GM12878 (cell line): ENCODE results near the gene HINT3. TPM values are rescaled to one million over a fixed set of nuclear protein-coding genes. Genes with fewer than 3 reads are reported as not detected.

Experiments used
- ATAC-seq: fragments of 200-7000 bp; cut with Tn5 transposase; 3 replicates; pipeline ENCODE4 v1.9.1; 2020; ENCODE audit warnings: mild to moderate bottlenecking, moderate library complexity
- BruUV-seq: library from RNA; stranded (reverse); fragments of 400-500 nt; replicated peaks from 2 replicates; lab custom pipeline; 2021; lab: Mats Ljungman, UMichigan
- CTCF ChIA-PET: fragments of 300-600 bp; sonication (Branson Sonifier 250); formaldehyde crosslinking; extraction: SDS; loops from one replicate; lab custom pipeline; 2021; ENCODE audit warnings: inconsistent platforms; lab: Yijun Ruan, JAX
- POLR2A ChIA-PET: fragments of 350-600 bp; formaldehyde crosslinking; extraction: SDS; loops from one replicate; lab custom pipeline; 2021; ENCODE audit warnings: inconsistent platforms; lab: Charles Lee
- RAD21 ChIA-PET: fragments of 300-600 bp; sonication (Branson Sonifier 250); formaldehyde crosslinking; loops from one replicate; lab custom pipeline; 2023; ENCODE audit warnings: antibody characterized with exemption; ENCODE audit not compliant: unreplicated experiment; lab: Charles Lee
- SMC1A ChIA-PET: fragments of 300-600 bp; sonication (Branson Sonifier 250); formaldehyde crosslinking; loops from one replicate; lab custom pipeline; 2023; ENCODE audit not compliant: unreplicated experiment, uncharacterized antibody; lab: Charles Lee
- DNase-seq: peaks from one replicate; pipeline ENCODE4 v3.0.0-alpha.2; 2011; ENCODE audit warnings: low read depth, low spot score
- FAIRE-seq: peaks from 3 replicates; lab custom pipeline; 2011; peaks lifted over from hg19 to GRCh38; lab: Jason Lieb, UNC
- H2AFZ ChIP-seq: 2 replicates; pipeline ENCODE4 v1.6.0; 2011; ENCODE audit warnings: low read depth, low read length, control low read depth; ENCODE audit not compliant: control insufficient read depth
- H3K27ac ChIP-seq: 2 replicates; pipeline ENCODE4 v1.5.1; 2011; ENCODE audit warnings: control low read depth; ENCODE audit not compliant: control insufficient read depth, insufficient read depth
- H3K27me3 ChIP-seq, 2 experiments: replicated peaks in 1 of 2; 2 replicates each; pipeline versions ENCODE4 v1.6.0 to v1.6.1; 2011; ENCODE audit warnings: low read length in 1 of 2; ENCODE audit not compliant: control insufficient read depth in 2 of 2, insufficient read depth in 2 of 2
- H3K36me3 ChIP-seq, 2 experiments: 2 replicates each; pipeline ENCODE4 v1.5.1; 2011; ENCODE audit warnings: low read length in 1 of 2; ENCODE audit not compliant: control insufficient read depth in 2 of 2, insufficient read depth in 2 of 2
- H3K4me1 ChIP-seq: 2 replicates; pipeline ENCODE4 v1.6.1; 2011; ENCODE audit warnings: mild to moderate bottlenecking, low read length, moderate library complexity, mixed read lengths; ENCODE audit not compliant: control insufficient read depth, insufficient read depth
- H3K4me2 ChIP-seq: 2 replicates; pipeline ENCODE4 v1.6.0; 2011; ENCODE audit warnings: control low read depth; ENCODE audit not compliant: control insufficient read depth, insufficient read depth
- H3K4me3 ChIP-seq: fragments of 200-600 bp; sonication (generic); 2 replicates; pipeline ENCODE4 v1.5.1; 2016
- H3K79me2 ChIP-seq: 2 replicates; pipeline ENCODE4 v1.6.0; 2011; ENCODE audit warnings: low read length; ENCODE audit not compliant: control insufficient read depth, insufficient read depth
- H3K9ac ChIP-seq: 2 replicates; pipeline ENCODE4 v1.8.0; 2011; ENCODE audit warnings: low read length, control low read depth, mixed read lengths; ENCODE audit not compliant: control insufficient read depth, insufficient read depth
- H3K9me3 ChIP-seq: replicated peaks from 3 replicates; pipeline ENCODE4 v1.5.1; 2011; ENCODE audit warnings: mild to moderate bottlenecking, low read length; ENCODE audit not compliant: control insufficient read depth, insufficient read depth
- H4K20me1 ChIP-seq: 2 replicates; pipeline ENCODE4 v1.6.0; 2011; ENCODE audit not compliant: control insufficient read depth, insufficient read depth
- BCL11A ChIP-seq: IDR thresholded peaks from 2 replicates; pipeline ENCODE4 v1.6.1; 2011; ENCODE audit warnings: low read depth, low read length
- FOS ChIP-seq: IDR thresholded peaks from 3 replicates; pipeline ENCODE4 v1.6.1; 2011; ENCODE audit warnings: borderline replicate concordance; ENCODE audit not compliant: insufficient read length; ENCODE audit errors: extremely low read depth
- HDAC6 ChIP-seq: fragments of 200-600 bp; sonication (generic); IDR thresholded peaks from one replicate; pipeline ENCODE4 v1.8.0; 2017; ENCODE audit warnings: antibody characterized with exemption; ENCODE audit not compliant: unreplicated experiment
- IKZF2 ChIP-seq, 2 experiments: fragments of 450-650 bp; IDR thresholded peaks; 2 replicates each; pipeline ENCODE4 v1.6.1; 2017; ENCODE audit warnings: mild to moderate bottlenecking in 2 of 2, moderate library complexity in 2 of 2
- JUNB ChIP-seq: IDR thresholded peaks from 2 replicates; pipeline ENCODE4 v1.6.1; 2016; ENCODE audit warnings: antibody characterized with exemption, mild to moderate bottlenecking
- MTA2 ChIP-seq: fragments of 450-650 bp; IDR thresholded peaks from 2 replicates; pipeline ENCODE4 v1.6.1; 2016; ENCODE audit warnings: low read depth, mild to moderate bottlenecking, moderate library complexity
- MXI1 ChIP-seq: fragments of 150-350 bp; IDR thresholded peaks from 2 replicates; pipeline ENCODE4 v1.6.1; 2011; ENCODE audit warnings: low read depth, mild to moderate bottlenecking, inconsistent platforms, low read length, improper control_type of control experiment
- RAD51 ChIP-seq: fragments of 450-650 bp; IDR thresholded peaks from 2 replicates; pipeline ENCODE4 v1.6.1; 2016; ENCODE audit warnings: moderate library complexity, mild to moderate bottlenecking, inconsistent platforms
- ZNF274 ChIP-seq: IDR thresholded peaks from one replicate; pipeline ENCODE4 v1.8.0; 2011; ENCODE audit not compliant: insufficient read length, insufficient read depth
- ZNF384 ChIP-seq: IDR thresholded peaks from 2 replicates; pipeline ENCODE4 v1.6.1; 2012; ENCODE audit warnings: low read depth, mild to moderate bottlenecking, low read length, improper control_type of control experiment, borderline replicate concordance
- WGBS: methylation state at CpG from one replicate; pipeline ENCODE4 v1.1.6; 2016; ENCODE audit warnings: low lambda C conversion rate; ENCODE audit not compliant: insufficient replicate concordance, insufficient coverage; ENCODE audit errors: missing lambda C conversion rate; 5-methylcytosine and 5-hydroxymethylcytosine counted together
- in situ Hi-C: fragments of 300-500 bp; cut with MboI; formaldehyde crosslinking; loops from 9 replicates; pipeline ENCODE4 v1.14.3; 2018; ENCODE audit warnings: mixed read lengths
- intact Hi-C: fragments of 100-400 bp; cut with micrococcal nuclease; formaldehyde crosslinking; loops from one replicate; pipeline ENCODE4 v1.14.2; 2022; ENCODE audit not compliant: unreplicated experiment
- polyA plus RNA-seq, 11 experiments: library from polyadenylated mRNA; depleted of rRNA in 4 of 11; unstranded in 6 of 11; stranded (reverse) in 5 of 11; fragments of >200 nt; fragmentation: Nextera tagmentation in 4 of 11; fragmentation: Illumina TruSeq in 1 of 11; extraction: Ambion mirVana in 4 of 11; extraction: Trizol in 1 of 11; gene quantifications; 1 replicate in 1 of 11; 2 replicates in 10 of 11; pipeline versions ENCODE4 v1.2.1 to v1.2.3, GENCODE V29; 2011 to 2016; ENCODE audit warnings: inconsistent platforms in 2 of 11, missing spikeins in 2 of 11, low read depth in 1 of 11
- total RNA-seq, 4 experiments: library from RNA; depleted of rRNA in 3 of 4; stranded (reverse); fragments of >200 nt in 3 of 4; fragmentation: Illumina TruSeq in 1 of 4; extraction: Trizol in 1 of 4; gene quantifications; 2 replicates each; pipeline versions ENCODE4 v1.2.1 to v1.2.3, GENCODE V29; 2013 to 2021
- TF ChIP-seq, protein P1 (sequence below): fragments of 450-650 bp; IDR thresholded peaks from 2 replicates; pipeline ENCODE4 v1.6.1; 2017; ENCODE audit warnings: mild to moderate bottlenecking, moderate library complexity
- TF ChIP-seq, protein P2 (sequence below): IDR thresholded peaks from 2 replicates; pipeline ENCODE4 v1.6.1; 2011; ENCODE audit warnings: low read depth, low read length, improper control_type of control experiment, borderline replicate concordance
- TF ChIP-seq, protein P3 (sequence below): IDR thresholded peaks from 2 replicates; pipeline ENCODE4 v1.6.1; 2012; ENCODE audit warnings: low read depth, low read length, improper control_type of control experiment
- TF ChIP-seq, protein P4 (sequence below): fragments of 450-650 bp; IDR thresholded peaks from 2 replicates; pipeline ENCODE4 v1.6.1; 2017; ENCODE audit warnings: borderline replicate concordance

The HINT3 gene
- total and polyA plus RNA-seq, 10 of the 15 experiments (the other 5 are each of a cell fraction or from before 2014, with no cell fraction given) = 0.72 to 9.1 (median 5.4) TPM

DNA sequence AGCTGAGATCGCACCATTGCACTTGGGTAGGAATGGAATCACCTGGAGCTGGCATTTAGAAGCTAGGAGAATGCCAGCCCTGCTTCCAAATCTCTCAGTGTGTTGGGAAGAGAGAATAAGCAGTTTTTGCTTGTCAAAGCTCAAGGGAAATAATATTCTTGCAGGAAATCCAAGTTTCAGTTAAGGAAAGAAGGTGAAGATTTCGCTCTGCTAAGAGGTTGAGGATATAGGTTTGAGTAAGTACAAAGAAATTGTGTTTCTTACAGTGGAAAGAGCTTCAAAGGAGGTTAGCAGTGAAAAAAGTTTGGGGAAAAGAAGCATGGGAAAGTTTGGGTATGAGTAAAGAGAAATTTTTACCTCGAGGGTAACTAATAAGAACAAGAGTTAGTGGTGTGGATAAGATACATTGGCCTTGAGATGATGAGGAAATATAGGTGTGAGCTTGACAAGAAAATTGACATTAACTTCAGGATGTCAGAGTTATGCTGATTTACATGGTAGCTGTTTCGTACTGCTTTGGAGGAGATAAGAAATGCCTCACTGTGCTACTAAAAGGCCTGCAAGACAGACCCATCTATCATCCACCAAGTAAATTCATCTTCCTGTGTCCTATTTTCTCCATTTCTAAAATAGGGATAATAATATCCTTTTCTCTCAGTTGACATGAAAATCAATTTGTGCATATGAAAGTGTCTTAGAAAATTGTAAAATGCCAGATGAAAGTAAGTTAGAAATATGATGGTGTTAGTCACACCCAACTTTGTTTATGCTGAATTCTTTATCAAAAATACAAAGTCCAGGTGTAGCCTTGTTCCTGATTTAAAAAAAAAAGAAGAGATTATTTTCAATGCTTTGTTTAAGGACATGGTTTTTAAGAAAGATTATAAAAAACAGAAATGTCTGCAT, 12.8 kb upstream of the HINT3 start:
- no TSS peak for BruUV-seq
- ChIA-PET RAD21 (interaction anchor here (0.9 to 1.6 kb wide), 2 partner anchors 10 to 152 kb away, joined by 3 to 6 read pairs; no protein-coding TSS in a partner anchor), CTCF (interaction anchor here (0.9 to 3.1 kb wide), 4 partner anchors 10 to 87 kb away, joined by 3 to 10 read pairs (median 6); partner anchors contain the start of gene HINT3), POLR2A (no interaction called here), SMC1A (interaction anchor here (0.6 to 1.4 kb wide), 5 partner anchors 9 to 181 kb away, joined by 3 read pairs; no protein-coding TSS in a partner anchor)
- no peak for TF ChIP-seq FOS
- TF ChIP-seq, protein P1, sequence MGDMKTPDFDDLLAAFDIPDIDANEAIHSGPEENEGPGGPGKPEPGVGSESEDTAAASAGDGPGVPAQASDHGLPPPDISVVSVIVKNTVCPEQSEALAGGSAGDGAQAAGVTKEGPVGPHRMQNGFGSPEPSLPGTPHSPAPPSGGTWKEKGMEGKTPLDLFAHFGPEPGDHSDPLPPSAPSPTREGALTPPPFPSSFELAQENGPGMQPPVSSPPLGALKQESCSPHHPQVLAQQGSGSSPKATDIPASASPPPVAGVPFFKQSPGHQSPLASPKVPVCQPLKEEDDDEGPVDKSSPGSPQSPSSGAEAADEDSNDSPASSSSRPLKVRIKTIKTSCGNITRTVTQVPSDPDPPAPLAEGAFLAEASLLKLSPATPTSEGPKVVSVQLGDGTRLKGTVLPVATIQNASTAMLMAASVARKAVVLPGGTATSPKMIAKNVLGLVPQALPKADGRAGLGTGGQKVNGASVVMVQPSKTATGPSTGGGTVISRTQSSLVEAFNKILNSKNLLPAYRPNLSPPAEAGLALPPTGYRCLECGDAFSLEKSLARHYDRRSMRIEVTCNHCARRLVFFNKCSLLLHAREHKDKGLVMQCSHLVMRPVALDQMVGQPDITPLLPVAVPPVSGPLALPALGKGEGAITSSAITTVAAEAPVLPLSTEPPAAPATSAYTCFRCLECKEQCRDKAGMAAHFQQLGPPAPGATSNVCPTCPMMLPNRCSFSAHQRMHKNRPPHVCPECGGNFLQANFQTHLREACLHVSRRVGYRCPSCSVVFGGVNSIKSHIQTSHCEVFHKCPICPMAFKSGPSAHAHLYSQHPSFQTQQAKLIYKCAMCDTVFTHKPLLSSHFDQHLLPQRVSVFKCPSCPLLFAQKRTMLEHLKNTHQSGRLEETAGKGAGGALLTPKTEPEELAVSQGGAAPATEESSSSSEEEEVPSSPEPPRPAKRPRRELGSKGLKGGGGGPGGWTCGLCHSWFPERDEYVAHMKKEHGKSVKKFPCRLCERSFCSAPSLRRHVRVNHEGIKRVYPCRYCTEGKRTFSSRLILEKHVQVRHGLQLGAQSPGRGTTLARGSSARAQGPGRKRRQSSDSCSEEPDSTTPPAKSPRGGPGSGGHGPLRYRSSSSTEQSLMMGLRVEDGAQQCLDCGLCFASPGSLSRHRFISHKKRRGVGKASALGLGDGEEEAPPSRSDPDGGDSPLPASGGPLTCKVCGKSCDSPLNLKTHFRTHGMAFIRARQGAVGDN = no peak
- no peak for TF ChIP-seq HDAC6
- TF ChIP-seq, protein P2, sequence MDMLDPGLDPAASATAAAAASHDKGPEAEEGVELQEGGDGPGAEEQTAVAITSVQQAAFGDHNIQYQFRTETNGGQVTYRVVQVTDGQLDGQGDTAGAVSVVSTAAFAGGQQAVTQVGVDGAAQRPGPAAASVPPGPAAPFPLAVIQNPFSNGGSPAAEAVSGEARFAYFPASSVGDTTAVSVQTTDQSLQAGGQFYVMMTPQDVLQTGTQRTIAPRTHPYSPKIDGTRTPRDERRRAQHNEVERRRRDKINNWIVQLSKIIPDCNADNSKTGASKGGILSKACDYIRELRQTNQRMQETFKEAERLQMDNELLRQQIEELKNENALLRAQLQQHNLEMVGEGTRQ = no peak
- TF ChIP-seq MTA2 = no peak
- no peak for TF ChIP-seq BCL11A
- TF ChIP-seq, protein P3, sequence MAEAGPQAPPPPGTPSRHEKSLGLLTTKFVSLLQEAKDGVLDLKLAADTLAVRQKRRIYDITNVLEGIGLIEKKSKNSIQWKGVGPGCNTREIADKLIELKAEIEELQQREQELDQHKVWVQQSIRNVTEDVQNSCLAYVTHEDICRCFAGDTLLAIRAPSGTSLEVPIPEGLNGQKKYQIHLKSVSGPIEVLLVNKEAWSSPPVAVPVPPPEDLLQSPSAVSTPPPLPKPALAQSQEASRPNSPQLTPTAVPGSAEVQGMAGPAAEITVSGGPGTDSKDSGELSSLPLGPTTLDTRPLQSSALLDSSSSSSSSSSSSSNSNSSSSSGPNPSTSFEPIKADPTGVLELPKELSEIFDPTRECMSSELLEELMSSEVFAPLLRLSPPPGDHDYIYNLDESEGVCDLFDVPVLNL = no peak
- TF ChIP-seq, protein P4, sequence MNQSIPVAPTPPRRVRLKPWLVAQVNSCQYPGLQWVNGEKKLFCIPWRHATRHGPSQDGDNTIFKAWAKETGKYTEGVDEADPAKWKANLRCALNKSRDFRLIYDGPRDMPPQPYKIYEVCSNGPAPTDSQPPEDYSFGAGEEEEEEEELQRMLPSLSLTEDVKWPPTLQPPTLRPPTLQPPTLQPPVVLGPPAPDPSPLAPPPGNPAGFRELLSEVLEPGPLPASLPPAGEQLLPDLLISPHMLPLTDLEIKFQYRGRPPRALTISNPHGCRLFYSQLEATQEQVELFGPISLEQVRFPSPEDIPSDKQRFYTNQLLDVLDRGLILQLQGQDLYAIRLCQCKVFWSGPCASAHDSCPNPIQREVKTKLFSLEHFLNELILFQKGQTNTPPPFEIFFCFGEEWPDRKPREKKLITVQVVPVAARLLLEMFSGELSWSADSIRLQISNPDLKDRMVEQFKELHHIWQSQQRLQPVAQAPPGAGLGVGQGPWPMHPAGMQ = no peak
- no peak for TF ChIP-seq MXI1
- TF ChIP-seq ZNF274 = no peak
- TF ChIP-seq IKZF2 (IDR thresholded peaks at IDR 0.05) = no peak
- no peak for TF ChIP-seq RAD51
- TF ChIP-seq JUNB = no peak
- TF ChIP-seq ZNF384 = no peak
- Histone ChIP-seq H3K9me3 (no peaks in the 10 kb centered on the region), H3K36me3 (no peaks in the 10 kb centered on the region), H3K27ac (no peak overlapping the region), H3K9ac (no peak overlapping the region), H3K79me2 (no peaks in the 10 kb centered on the region), H3K27me3 (no peaks in the 10 kb centered on the region), H3K4me1 (no peaks in the 10 kb centered on the region), H3K4me3 (no peak overlapping the region), H2AFZ (no peak overlapping the region), H3K4me2 (no peak overlapping the region), H4K20me1 (no peaks in the 10 kb centered on the region)
- in situ Hi-C loops (no loop called here), intact Hi-C loops (no loop called here)
- FAIRE-seq (no peak), ATAC-seq (no peak), DNase-seq (no peak)
- 28% methylated on average over 4 of the region's 4 CpGs for WGBS
